IgD-negative memory B cell (primary cell): ENCODE results near the gene CTXND1. TPM values are rescaled to one million over a fixed set of nuclear protein-coding genes. Genes with fewer than 3 reads are reported as not detected.

Experiments
- H3K27ac Mint-ChIP-seq, 3 donors: one replicate each; pipeline ENCODE4 v1.8.0; 2020 to 2022; ENCODE audit warnings: mild to moderate bottlenecking in 3 of 3, mixed read lengths in 3 of 3, moderate library complexity in 1 of 3
- H3K27me3 Mint-ChIP-seq: one replicate; pipeline ENCODE4 v1.8.0; 2021; ENCODE audit warnings: mixed read lengths
- H3K36me3 Mint-ChIP-seq: one replicate; pipeline ENCODE4 v1.8.0; 2020; ENCODE audit warnings: mild to moderate bottlenecking, mixed read lengths
- H3K4me1 Mint-ChIP-seq, 3 donors: one replicate each; pipeline ENCODE4 v1.8.0; 2020 to 2022; ENCODE audit warnings: mixed read lengths in 3 of 3, mild to moderate bottlenecking in 1 of 3
- H3K4me3 Mint-ChIP-seq, 4 donors: one replicate each; pipeline ENCODE4 v1.8.0; 2020 to 2022; ENCODE audit warnings: mild to moderate bottlenecking in 4 of 4, mixed read lengths in 4 of 4, moderate library complexity in 3 of 4
- H3K9me3 Mint-ChIP-seq, 3 donors: one replicate each; pipeline ENCODE4 v1.8.0; 2020 to 2021; ENCODE audit warnings: mixed read lengths in 3 of 3, mild to moderate bottlenecking in 1 of 3
- polyA plus RNA-seq: library from polyadenylated mRNA; unstranded; fragments of 300-500 nt; fragmentation: Illumina TruSeq; gene quantifications from one replicate; pipeline ENCODE4 v1.2.3, GENCODE V29; 2021

CTXND1 gene
- polyA plus RNA-seq, 1 donor from 2014 or later, result 0.04 TPM

- no peak overlapping the region for H3K27ac Mint-ChIP-seq
- H3K4me3 Mint-ChIP-seq, result no peak overlapping the region
- H3K27me3 Mint-ChIP-seq, result peaks cover 19% of the 10 kb centered on the region
- H3K36me3 Mint-ChIP-seq, result no peaks in the 10 kb centered on the region
- H3K9me3 Mint-ChIP-seq, result peaks cover 0 to 5% (median 3%) of the 10 kb centered on the region in 3 donors
- H3K4me1 Mint-ChIP-seq, result peaks cover 0 to 3% (median 0%) of the 10 kb centered on the region in 3 donors
Observed at GRCh38 chr15:80208758-80209734, 43.0 kb downstream of the CTXND1 start.

GRCh38 chr15:80207887-80208286 is 44.1 kb downstream of the CTXND1 start:
- Mint-ChIP-seq H3K27ac (no peak overlapping the region), H3K4me3 (no peak overlapping the region), H3K27me3 (peaks cover 16% of the 10 kb centered on the region), H3K36me3 (no peaks in the 10 kb centered on the region), H3K4me1 (peaks cover 0 to 3% (median 0%) of the 10 kb centered on the region in 3 donors), H3K9me3 (no peaks in the 10 kb centered on the region)

- no peak overlapping the region for H3K27ac Mint-ChIP-seq
- H3K4me1 Mint-ChIP-seq, result no peaks in the 10 kb centered on the region
- no peaks in the 10 kb centered on the region for H3K9me3 Mint-ChIP-seq
- H3K36me3 Mint-ChIP-seq, result no peaks in the 10 kb centered on the region
- no peak overlapping the region for H3K4me3 Mint-ChIP-seq
- peaks cover 16% of the 10 kb centered on the region for H3K27me3 Mint-ChIP-seq
Observed at GRCh38 chr15:80204231-80204630, 47.8 kb downstream of the CTXND1 start.

- Mint-ChIP-seq H3K27me3 (peaks cover 12% of the 10 kb centered on the region), H3K4me1 (no peaks in the 10 kb centered on the region), H3K36me3 (no peaks in the 10 kb centered on the region), H3K9me3 (no peaks in the 10 kb centered on the region), H3K4me3 (no peak overlapping the region), H3K27ac (no peak overlapping the region)
Observed at GRCh38 chr15:80203361-80203885, 48.6 kb downstream of the CTXND1 start.

GRCh38 chr15:80202641-80203360 is 49.2 kb downstream of the CTXND1 start:
- H3K36me3 Mint-ChIP-seq, result no peaks in the 10 kb centered on the region
- no peaks in the 10 kb centered on the region for H3K4me1 Mint-ChIP-seq
- no peak overlapping the region for H3K27ac Mint-ChIP-seq
- H3K9me3 Mint-ChIP-seq, result no peaks in the 10 kb centered on the region
- H3K4me3 Mint-ChIP-seq, result no peak overlapping the region
- H3K27me3 Mint-ChIP-seq, result peaks cover 11% of the 10 kb centered on the region

GRCh38 chr15:80202016-80202315 is 50.0 kb downstream of the CTXND1 start:
- H3K36me3 Mint-ChIP-seq, result peaks cover 1% of the 10 kb centered on the region
- H3K27me3 Mint-ChIP-seq, result peaks cover 6% of the 10 kb centered on the region
- H3K4me3 Mint-ChIP-seq, result no peak overlapping the region
- H3K9me3 Mint-ChIP-seq, result no peaks in the 10 kb centered on the region
- H3K27ac Mint-ChIP-seq, result no peak overlapping the region
- no peaks in the 10 kb centered on the region for H3K4me1 Mint-ChIP-seq

- no peaks in the 10 kb centered on the region for H3K9me3 Mint-ChIP-seq
- H3K36me3 Mint-ChIP-seq, result peaks cover 1% of the 10 kb centered on the region
- H3K27ac Mint-ChIP-seq, result no peak overlapping the region
- no peaks in the 10 kb centered on the region for H3K4me1 Mint-ChIP-seq
- peaks cover 6% of the 10 kb centered on the region for H3K27me3 Mint-ChIP-seq
- no peak overlapping the region for H3K4me3 Mint-ChIP-seq
Observed at GRCh38 chr15:80201256-80202015, 50.6 kb downstream of the CTXND1 start.

- no peak overlapping the region for H3K27ac Mint-ChIP-seq
- no peaks in the 10 kb centered on the region for H3K9me3 Mint-ChIP-seq
- peaks cover 1% of the 10 kb centered on the region for H3K36me3 Mint-ChIP-seq
- H3K27me3 Mint-ChIP-seq, result peaks cover 3% of the 10 kb centered on the region
- no peak overlapping the region for H3K4me3 Mint-ChIP-seq
- H3K4me1 Mint-ChIP-seq, result no peaks in the 10 kb centered on the region
Observed at GRCh38 chr15:80199869-80200268, 52.1 kb downstream of the CTXND1 start.

- H3K27ac Mint-ChIP-seq, result no peak overlapping the region
- peaks cover 3% of the 10 kb centered on the region for H3K27me3 Mint-ChIP-seq
- no peaks in the 10 kb centered on the region for H3K9me3 Mint-ChIP-seq
- no peak overlapping the region for H3K4me3 Mint-ChIP-seq
- H3K36me3 Mint-ChIP-seq, result peaks cover 1% of the 10 kb centered on the region
- H3K4me1 Mint-ChIP-seq, result no peaks in the 10 kb centered on the region
Observed at GRCh38 chr15:80199366-80199765, 52.6 kb downstream of the CTXND1 start.

GRCh38 chr15:80194914-80195313 is 57.1 kb downstream of the CTXND1 start:
- peaks cover 1% of the 10 kb centered on the region for H3K27me3 Mint-ChIP-seq
- no peaks in the 10 kb centered on the region for H3K9me3 Mint-ChIP-seq
- no peaks in the 10 kb centered on the region for H3K4me1 Mint-ChIP-seq
- H3K27ac Mint-ChIP-seq, result no peak overlapping the region
- peaks cover 1% of the 10 kb centered on the region for H3K36me3 Mint-ChIP-seq
- no peak overlapping the region for H3K4me3 Mint-ChIP-seq

- Mint-ChIP-seq H3K27ac (no peak overlapping the region), H3K27me3 (peaks cover 1% of the 10 kb centered on the region), H3K36me3 (peaks cover 1% of the 10 kb centered on the region), H3K4me1 (no peaks in the 10 kb centered on the region), H3K4me3 (no peak overlapping the region), H3K9me3 (no peaks in the 10 kb centered on the region)
Observed at GRCh38 chr15:80194186-80194585, 57.8 kb downstream of the CTXND1 start.

- Mint-ChIP-seq H3K9me3 (no peaks in the 10 kb centered on the region), H3K27ac (no peak overlapping the region), H3K36me3 (peaks cover 2% of the 10 kb centered on the region), H3K4me3 (no peak overlapping the region), H3K27me3 (peaks cover 1% of the 10 kb centered on the region), H3K4me1 (no peaks in the 10 kb centered on the region)
Observed at GRCh38 chr15:80191897-80192595, 60.0 kb downstream of the CTXND1 start.

- H3K27ac Mint-ChIP-seq, result no peak overlapping the region
- no peak overlapping the region for H3K4me3 Mint-ChIP-seq
- H3K4me1 Mint-ChIP-seq, result no peaks in the 10 kb centered on the region
- no peaks in the 10 kb centered on the region for H3K9me3 Mint-ChIP-seq
- peaks cover 1% of the 10 kb centered on the region for H3K27me3 Mint-ChIP-seq
- peaks cover 7% of the 10 kb centered on the region for H3K36me3 Mint-ChIP-seq
Observed at GRCh38 chr15:80191198-80191597, 60.8 kb downstream of the CTXND1 start.

- peak overlapping the region in 1 of 4 donors; percentile 41 for H3K4me3 Mint-ChIP-seq
- H3K9me3 Mint-ChIP-seq, result peaks cover 0 to 3% (median 0%) of the 10 kb centered on the region in 3 donors
- peaks cover 10% of the 10 kb centered on the region for H3K36me3 Mint-ChIP-seq
- H3K27ac Mint-ChIP-seq, result peak overlapping the region in 1 of 3 donors; percentile 82
- no peaks in the 10 kb centered on the region for H3K4me1 Mint-ChIP-seq
- H3K27me3 Mint-ChIP-seq, result no peaks in the 10 kb centered on the region
Observed at GRCh38 chr15:80188251-80188650, 63.8 kb downstream of the CTXND1 start.
